Measurements from ENCODE around the gene NCKAP5.

The NCKAP5 gene

DNA sequence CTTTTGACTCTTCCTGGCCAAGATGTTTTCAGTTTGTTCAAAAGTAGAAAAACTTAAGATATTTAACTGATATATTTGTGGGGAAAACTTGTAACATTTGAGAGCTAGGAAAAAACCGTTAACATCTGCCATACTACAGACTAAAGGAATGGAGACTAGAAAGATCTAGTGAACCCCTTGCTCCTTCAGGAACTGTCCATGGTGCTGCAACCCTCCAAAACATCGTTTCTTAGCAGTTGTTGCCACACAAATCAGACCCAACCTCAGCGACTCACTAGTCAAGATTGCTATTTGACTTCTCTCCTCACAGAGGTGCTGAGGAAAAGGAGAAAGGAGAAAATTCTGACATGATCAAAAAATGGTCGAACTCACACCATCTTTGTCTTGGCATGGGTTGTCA, 504.5 kb downstream of the NCKAP5 start:
- no peaks in the 10 kb centered on the region for H3K36me3 ChIP-seq
- no peaks in the 10 kb centered on the region for H3K27me3 ChIP-seq (ENCODE audit: insufficient read depth, low read depth, severe bottlenecking)
- TF ChIP-seq CTCF (IDR thresholded peaks at IDR 0.05; ENCODE audit: low read depth, low read length) = no peak
- no peaks in the 10 kb centered on the region for H3K9me3 ChIP-seq (ENCODE audit: severe bottlenecking)
- H3K27ac ChIP-seq = no peak overlapping the region
- no peak overlapping the region for H3K4me3 ChIP-seq (ENCODE audit: low read depth, low read length)
- no peak for DNase-seq

DNA sequence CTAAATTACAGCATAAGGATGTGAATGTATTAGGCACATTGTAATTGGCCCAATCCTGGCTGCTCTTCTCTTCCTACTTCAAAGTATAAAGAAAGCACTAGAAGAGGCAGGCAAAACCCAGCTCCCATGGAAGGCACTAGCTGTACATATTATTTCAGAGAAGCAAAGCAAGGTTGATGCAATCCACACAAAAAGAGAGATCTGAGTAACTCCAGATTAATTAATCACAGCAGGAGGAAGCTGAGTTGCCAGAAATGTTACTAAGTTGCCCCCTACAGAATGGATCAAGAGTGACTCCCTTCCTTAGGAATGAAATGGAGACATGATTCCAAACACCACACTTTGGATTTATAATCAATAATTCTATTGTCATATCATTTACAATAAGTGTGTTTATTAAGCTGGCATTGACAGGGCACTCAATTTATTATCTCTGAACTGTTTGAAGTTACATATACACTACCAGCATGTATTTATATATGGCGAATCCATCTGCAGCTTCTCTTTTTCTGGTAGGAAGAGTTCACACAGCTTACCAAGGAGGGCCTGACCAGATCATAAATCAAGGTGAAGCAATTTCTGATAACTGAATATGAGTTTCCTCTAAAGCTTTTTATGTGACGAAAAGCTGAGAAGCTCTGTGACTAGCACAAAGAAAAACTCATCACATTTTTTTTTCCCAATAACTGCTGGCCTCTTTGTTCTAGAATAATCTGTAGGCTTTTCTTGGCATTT, 505.2 kb downstream of the NCKAP5 start:
- H3K27me3 ChIP-seq (ENCODE audit: insufficient read depth, low read depth, severe bottlenecking) = no peaks in the 10 kb centered on the region
- H3K4me3 ChIP-seq (ENCODE audit: low read depth, low read length) = no peak overlapping the region
- no peak overlapping the region for H3K27ac ChIP-seq
- no peak for TF ChIP-seq CTCF (IDR thresholded peaks at IDR 0.05; ENCODE audit: low read depth, low read length)
- DNase-seq = no peak
- H3K9me3 ChIP-seq (ENCODE audit: severe bottlenecking) = no peaks in the 10 kb centered on the region
- no peaks in the 10 kb centered on the region for H3K36me3 ChIP-seq

GRCh38 chr2:133061874-133062593, 506.2 kb downstream of the NCKAP5 start:
- TF ChIP-seq CTCF (IDR thresholded peaks at IDR 0.05; ENCODE audit: low read depth, low read length) = no peak
- DNase-seq = no peak
- Histone ChIP-seq H3K9me3 (ENCODE audit: severe bottlenecking) (no peaks in the 10 kb centered on the region), H3K27me3 (ENCODE audit: insufficient read depth, low read depth, severe bottlenecking) (no peaks in the 10 kb centered on the region), H3K27ac (no peak overlapping the region), H3K4me3 (ENCODE audit: low read depth, low read length) (no peak overlapping the region), H3K36me3 (no peaks in the 10 kb centered on the region)

GRCh38 chr2:133054297-133054696, 514.0 kb downstream of the NCKAP5 start:
- Histone ChIP-seq H3K36me3 (no peaks in the 10 kb centered on the region), H3K27me3 (ENCODE audit: insufficient read depth, low read depth, severe bottlenecking) (no peaks in the 10 kb centered on the region), H3K4me3 (ENCODE audit: low read depth, low read length) (no peak overlapping the region), H3K9me3 (ENCODE audit: severe bottlenecking) (no peaks in the 10 kb centered on the region), H3K27ac (no peak overlapping the region)
- DNase-seq = no peak
- no peak for TF ChIP-seq CTCF (IDR thresholded peaks at IDR 0.05; ENCODE audit: low read depth, low read length)

DNA sequence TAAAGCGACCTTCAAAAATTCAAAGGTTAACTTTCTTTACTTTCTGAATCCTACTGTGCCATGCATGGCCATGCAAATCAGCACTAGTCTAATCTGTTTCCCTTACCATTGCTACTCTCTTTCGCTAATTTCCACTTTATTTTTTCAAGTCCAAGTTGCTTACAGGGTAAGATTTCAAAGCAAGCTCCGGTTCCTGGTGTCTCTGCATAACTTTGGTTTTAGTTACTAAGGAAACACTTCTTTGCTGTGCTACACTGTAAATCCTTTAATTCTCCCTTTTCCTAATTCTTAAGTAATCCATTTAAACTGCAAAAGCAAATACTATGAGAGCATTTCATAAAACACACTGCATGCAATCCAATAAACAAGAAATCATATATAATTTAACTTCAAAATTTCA, 514.7 kb downstream of the NCKAP5 start:
- no peak for TF ChIP-seq CTCF (IDR thresholded peaks at IDR 0.05; ENCODE audit: low read depth, low read length)

More for the DNA sequence above, 514.7 kb downstream of the NCKAP5 start:
- Histone ChIP-seq H3K27ac (no peak overlapping the region), H3K9me3 (ENCODE audit: severe bottlenecking) (no peaks in the 10 kb centered on the region), H3K36me3 (no peaks in the 10 kb centered on the region), H3K27me3 (ENCODE audit: insufficient read depth, low read depth, severe bottlenecking) (no peaks in the 10 kb centered on the region), H3K4me3 (ENCODE audit: low read depth, low read length) (no peak overlapping the region)
- no peak for DNase-seq

Data from WERI-Rb-1 (cell line).